GM18870 (cell line): ENCODE data around the gene NET1.
"Not testable (repeated sequence)": the region's sequence is repeated elsewhere in the genome, so short reads cannot be mapped to it uniquely, and the experiment has no call there.

Experiments used
- ATAC-seq: cut with Tn5 transposase; IDR thresholded peaks from one replicate; pipeline ENCODE4 v1.9.1; 2021; ENCODE audit warnings: moderate library complexity; ENCODE audit not compliant: unreplicated experiment

NET1 gene

GRCh38 chr10:5461914-5462840, 49.8 kb downstream of the NET1 start:
- no peak for ATAC-seq

- no peak for ATAC-seq
Observed at GRCh38 chr10:5462841-5463293, 50.5 kb downstream of the NET1 start.

- no peak for ATAC-seq
Observed at GRCh38 chr10:5464546-5464945, 52.2 kb downstream of the NET1 start.

GRCh38 chr10:5465976-5466450, 53.7 kb downstream of the NET1 start:
- ATAC-seq = no peak

GRCh38 chr10:5466451-5467206, 54.3 kb downstream of the NET1 start:
- no peak for ATAC-seq

GRCh38 chr10:5467207-5467535, 54.8 kb downstream of the NET1 start:
- no peak for ATAC-seq

GRCh38 chr10:5467634-5468255, 55.4 kb downstream of the NET1 start:
- no peak for ATAC-seq

GRCh38 chr10:5468262-5469106, 56.1 kb downstream of the NET1 start:
- no peak for ATAC-seq

- ATAC-seq = no peak
Observed at GRCh38 chr10:5469353-5470061, 57.1 kb downstream of the NET1 start.

- ATAC-seq = no peak
Observed at GRCh38 chr10:5470062-5470751, 57.9 kb downstream of the NET1 start.

- not testable (repeated sequence) for ATAC-seq
Observed at GRCh38 chr10:5474642-5475041, 62.3 kb downstream of the NET1 start.

- not testable (repeated sequence) for ATAC-seq
Observed at GRCh38 chr10:5475088-5475487, 62.7 kb downstream of the NET1 start.

GRCh38 chr10:5475974-5476807, 63.8 kb downstream of the NET1 start:
- not testable (repeated sequence) for ATAC-seq

GRCh38 chr10:5476918-5477525, 64.7 kb downstream of the NET1 start:
- no peak for ATAC-seq

GRCh38 chr10:5477948-5478693, 65.8 kb downstream of the NET1 start:
- ATAC-seq = no peak

- ATAC-seq = no peak
Observed at GRCh38 chr10:5478694-5479305, 66.4 kb downstream of the NET1 start.
